Adipose tissue (tissue), 3 donors: Measurements from ENCODE around the gene SNRNP200. TPM values are rescaled to one million over a fixed set of nuclear protein-coding genes. Genes with fewer than 3 reads are reported as not detected.

Experiments used
- H3K27ac ChIP-seq: one replicate; pipeline ENCODE4 v1.5.1; 2013; ENCODE audit warnings: low read depth, low read length
- WGBS, 3 donors: extraction: QIAGEN DNeasy Blood & Tissue Kit; methylation state at CpG; one replicate each; pipeline ENCODE4 v1.1.7; 2013; 5-methylcytosine and 5-hydroxymethylcytosine counted together
- polyA plus RNA-seq, 3 donors: library from polyadenylated mRNA; stranded (reverse); fragments of 200-250 nt; gene quantifications; one replicate each; pipeline ENCODE4 v1.2.3, GENCODE V29; 2013
- donor health status: healthy with polysubstance abuse.
- donor health status: Bipolar disorder and iron deficiency.
- donor health status: healthy.

Gene SNRNP200
- polyA plus RNA-seq, 3 donors = 45.7 to 70.3 (median 50.2) TPM

GRCh38 chr2:96260387-96261260 is 44.7 kb downstream of the SNRNP200 start:
- peak overlapping the region; percentile 17 for H3K27ac ChIP-seq
- WGBS, 3 donors = 31 to 45% (median 44%) methylated on average over 10 of the region's 10 CpGs

- WGBS, 3 donors = 45 to 66% (median 65%) methylated on average over 5 of the region's 5 CpGs
- H3K27ac ChIP-seq = no peak overlapping the region
These were observed 45.8 kb downstream of the SNRNP200 start for GRCh38 chr2:96259497-96259921.

- 73 to 88% (median 76%) methylated on average over 7 of the region's 7 CpGs for WGBS, 3 donors
These were observed 47.0 kb downstream of the SNRNP200 start for GRCh38 chr2:96258166-96259022.

GRCh38 chr2:96257744-96258143 is 47.6 kb downstream of the SNRNP200 start:
- peak overlapping the region; percentile 63 for H3K27ac ChIP-seq
- WGBS, 3 donors = 53 to 88% (median 55%) methylated on average over 3 of the region's 3 CpGs

More at GRCh38 chr2:96258166-96259022, 47.0 kb downstream of the SNRNP200 start:
- peak overlapping the region; percentile 63 for H3K27ac ChIP-seq

GRCh38 chr2:96256611-96257113 is 48.7 kb downstream of the SNRNP200 start:
- H3K27ac ChIP-seq = no peak overlapping the region

GRCh38 chr2:96254571-96254970 is 50.8 kb downstream of the SNRNP200 start:
- 34 to 82% (median 46%) methylated on average over 11 of the region's 11 CpGs for WGBS, 3 donors
- H3K27ac ChIP-seq = no peak overlapping the region

More at GRCh38 chr2:96256611-96257113, 48.7 kb downstream of the SNRNP200 start:
- WGBS, 3 donors = 44 to 83% (median 46%) methylated on average over 6 of the region's 6 CpGs

GRCh38 chr2:96253006-96253405 is 52.3 kb downstream of the SNRNP200 start:
- no peak overlapping the region for H3K27ac ChIP-seq
- 83 to 88% (median 85%) methylated on average over 7 of the region's 7 CpGs for WGBS, 3 donors

- 86 to 92% (median 88%) methylated on average over 8 of the region's 8 CpGs for WGBS, 3 donors
- no peak overlapping the region for H3K27ac ChIP-seq
These were observed 52.8 kb downstream of the SNRNP200 start for GRCh38 chr2:96252526-96252925.

GRCh38 chr2:96251721-96252292 is 53.5 kb downstream of the SNRNP200 start:
- 68 to 77% (median 68%) methylated on average over 6 of the region's 6 CpGs for WGBS, 3 donors
- no peak overlapping the region for H3K27ac ChIP-seq

GRCh38 chr2:96250188-96250587 is 55.2 kb downstream of the SNRNP200 start:
- 89 to 93% (median 91%) methylated on average over 6 of the region's 6 CpGs for WGBS, 3 donors
- no peak overlapping the region for H3K27ac ChIP-seq

- 77 to 93% (median 81%) methylated on average over 9 of the region's 9 CpGs for WGBS, 3 donors
- H3K27ac ChIP-seq = no peak overlapping the region
These were observed 55.7 kb downstream of the SNRNP200 start for GRCh38 chr2:96249654-96250053.

- WGBS, 3 donors = 93 to 95% (median 95%) methylated on average over 4 of the region's 4 CpGs
- H3K27ac ChIP-seq = no peak overlapping the region
These were observed 56.7 kb downstream of the SNRNP200 start for GRCh38 chr2:96248624-96249023.

GRCh38 chr2:96247896-96248295 is 57.5 kb downstream of the SNRNP200 start:
- 51 to 88% (median 82%) methylated on average over 5 of the region's 5 CpGs for WGBS, 3 donors
- no peak overlapping the region for H3K27ac ChIP-seq

- WGBS, 3 donors = 56 to 91% (median 56%) methylated on average over 3 of the region's 3 CpGs
- no peak overlapping the region for H3K27ac ChIP-seq
These were observed 58.3 kb downstream of the SNRNP200 start for GRCh38 chr2:96247009-96247408.

- 74 to 88% (median 74%) methylated on average over 8 of the region's 8 CpGs for WGBS, 3 donors
- H3K27ac ChIP-seq = no peak overlapping the region
These were observed 59.5 kb downstream of the SNRNP200 start for GRCh38 chr2:96245609-96246390.

- H3K27ac ChIP-seq = no peak overlapping the region
- 81 to 96% (median 90%) methylated on average over 5 of the region's 5 CpGs for WGBS, 3 donors
These were observed 61.5 kb downstream of the SNRNP200 start for GRCh38 chr2:96243843-96244242.

- no peak overlapping the region for H3K27ac ChIP-seq
- WGBS, 3 donors = 48 to 74% (median 51%) methylated on average over 5 of the region's 5 CpGs
These were observed 63.3 kb downstream of the SNRNP200 start for GRCh38 chr2:96241900-96242611.
